HG03135 (cell line): ENCODE data around the gene GLI1.
"Not testable (repeated sequence)": the region's sequence is repeated elsewhere in the genome, so short reads cannot be mapped to it uniquely, and the experiment has no call there.

ENCODE experiments used
- ATAC-seq: cut with Tn5 transposase; IDR thresholded peaks from one replicate; pipeline ENCODE4 v1.9.1; 2021; ENCODE audit warnings: mild to moderate bottlenecking, moderate library complexity; ENCODE audit not compliant: unreplicated experiment

The GLI1 gene

GRCh38 chr12:57475271-57476161 is 15.9 kb downstream of the GLI1 start:
- no peak for ATAC-seq

DNA sequence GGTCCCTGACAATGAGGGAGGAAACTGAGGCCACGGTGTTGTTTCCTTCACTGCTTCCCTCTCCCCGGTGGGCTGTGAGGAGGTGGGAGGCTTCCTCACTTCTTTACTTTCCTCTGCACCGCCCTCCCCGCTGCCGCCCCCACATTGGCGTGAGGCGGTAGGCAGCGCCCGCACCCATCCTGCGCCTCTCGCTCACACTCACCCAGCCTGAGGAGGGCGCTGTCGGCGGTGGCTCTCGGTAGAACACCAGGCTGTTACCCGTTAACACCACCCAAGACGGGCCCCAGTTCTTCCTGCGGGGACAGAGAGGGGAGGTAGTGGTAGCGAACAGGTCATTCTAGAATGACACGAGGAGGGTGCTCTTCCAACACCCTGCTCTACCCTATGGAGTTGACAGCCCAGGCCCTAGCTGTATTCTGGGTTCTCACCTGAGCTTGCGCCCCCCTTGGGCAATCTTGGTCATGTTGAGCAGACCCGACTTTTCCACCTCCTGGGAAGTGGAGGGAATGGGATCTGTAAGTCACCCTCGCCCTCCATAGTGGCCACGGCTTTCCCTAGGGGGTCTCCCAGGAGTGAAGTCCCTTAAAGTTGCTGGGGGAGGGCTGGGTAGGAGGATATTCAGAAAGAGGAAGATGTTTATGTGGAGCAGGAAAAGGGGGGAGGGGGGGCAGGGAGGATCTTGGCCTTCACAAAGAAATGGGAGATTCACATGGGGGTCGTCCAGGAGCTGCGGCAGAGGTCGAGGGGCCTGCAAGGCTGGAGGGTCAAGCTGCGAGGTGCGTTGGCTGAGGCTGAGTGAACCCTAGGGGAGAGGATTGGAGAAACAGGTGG is 16.8 kb downstream of the GLI1 start:
- no peak for ATAC-seq

DNA sequence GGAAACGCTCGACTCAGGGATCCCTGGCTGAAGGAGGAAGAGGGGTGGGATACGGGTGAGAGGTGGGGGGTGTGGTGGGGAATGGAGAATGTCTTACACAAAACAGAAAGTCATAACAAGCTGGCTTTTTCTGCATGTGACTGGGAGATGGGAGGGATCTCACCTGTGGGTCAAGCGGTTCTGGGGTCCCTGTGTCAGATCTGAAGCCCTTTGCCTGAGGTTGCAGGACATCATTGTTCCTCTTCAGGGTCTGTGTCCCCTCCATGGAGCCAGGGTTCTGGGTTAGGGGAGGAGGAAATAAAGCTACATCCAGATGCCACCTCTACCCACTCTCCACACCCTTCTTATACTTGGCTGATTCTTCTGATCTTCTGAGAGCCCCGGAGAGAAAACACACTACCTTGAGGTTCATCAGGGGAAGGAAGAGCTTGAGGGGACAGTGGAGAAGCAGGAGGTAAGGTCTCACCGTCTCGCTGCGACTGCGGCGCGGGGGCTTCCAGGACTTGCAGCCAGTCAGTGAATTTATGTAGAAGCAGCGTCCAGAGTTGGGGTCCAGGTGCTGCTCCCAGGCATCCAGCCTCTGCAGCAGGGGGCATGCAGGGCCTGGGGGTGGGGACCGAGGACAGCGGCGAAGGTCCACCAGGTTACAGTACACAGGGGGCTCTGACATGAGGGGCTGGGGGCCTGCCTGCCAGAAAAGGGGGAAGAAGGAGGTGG is 17.6 kb downstream of the GLI1 start:
- ATAC-seq, result no peak

GRCh38 chr12:57477710-57478681 is 18.4 kb downstream of the GLI1 start:
- ATAC-seq, result peak; percentile 36

- ATAC-seq, result no peak
These were observed 19.4 kb downstream of the GLI1 start for GRCh38 chr12:57479043-57479375.

- peak; percentile 44 for ATAC-seq
These were observed 20.0 kb downstream of the GLI1 start, which contains the start of gene ARHGAP9 for GRCh38 chr12:57479376-57480115. Gene ARHGAP9 (minus strand): TSS chr12:57479866. CDS start chr12:57479406, 460 bp downstream.

DNA sequence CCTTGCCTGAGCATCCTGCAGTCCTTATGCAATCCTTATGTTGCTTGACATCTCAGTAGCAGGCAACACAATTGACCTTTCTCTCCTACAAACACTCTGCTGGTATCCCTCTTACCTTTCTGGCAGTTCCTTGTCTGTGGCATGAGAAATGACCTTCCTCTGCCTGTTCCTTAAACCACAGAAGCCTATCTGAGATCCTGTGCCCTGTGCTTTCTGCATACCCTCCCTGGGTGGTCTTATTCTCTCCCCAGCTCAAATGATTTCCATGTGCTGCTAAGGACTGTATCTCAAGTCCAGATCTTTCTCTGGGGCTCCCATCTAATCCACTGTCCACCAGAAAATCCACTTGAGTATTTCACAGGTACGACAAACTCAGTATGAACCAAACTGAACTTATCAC is 22.1 kb downstream of the GLI1 start:
- no peak for ATAC-seq

DNA sequence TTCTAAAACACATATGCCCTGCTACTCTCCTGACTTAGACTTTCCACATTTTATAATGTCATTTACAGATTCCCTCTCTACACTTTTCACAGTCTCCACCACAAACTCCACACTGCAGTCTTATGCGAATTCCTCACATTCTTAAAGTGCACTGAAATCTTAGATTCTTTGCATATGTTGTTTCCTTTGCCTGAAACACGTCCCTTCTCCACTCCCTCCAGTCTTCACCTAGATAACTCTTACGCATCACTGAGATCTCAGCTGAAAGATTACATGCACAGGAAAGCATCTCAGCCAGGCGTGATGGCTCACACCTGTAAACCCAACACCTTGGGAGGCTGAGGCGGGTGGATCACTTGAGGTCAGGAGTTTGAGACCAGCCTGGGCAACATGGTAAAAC is 23.9 kb downstream of the GLI1 start:
- no peak for ATAC-seq

DNA sequence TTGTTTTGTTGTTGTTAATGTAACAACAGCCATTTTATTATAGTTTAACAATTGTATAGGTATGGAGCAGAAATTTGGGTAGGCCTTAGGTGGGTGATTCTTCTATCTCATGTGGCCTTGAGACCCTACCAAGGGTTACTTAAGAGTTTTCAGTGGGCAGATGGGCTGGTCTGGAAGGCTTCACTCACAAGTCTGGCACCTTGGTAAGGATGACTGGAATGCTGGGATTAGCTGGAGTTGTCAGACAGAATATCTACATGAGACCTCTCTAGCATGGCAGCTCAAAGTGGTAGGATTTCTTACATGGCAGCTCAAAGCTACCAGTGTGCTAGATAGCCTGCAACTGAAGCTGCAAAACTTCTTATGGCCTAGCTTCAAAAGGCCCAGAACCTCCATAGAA is 26.1 kb downstream of the GLI1 start:
- ATAC-seq, result no peak

DNA sequence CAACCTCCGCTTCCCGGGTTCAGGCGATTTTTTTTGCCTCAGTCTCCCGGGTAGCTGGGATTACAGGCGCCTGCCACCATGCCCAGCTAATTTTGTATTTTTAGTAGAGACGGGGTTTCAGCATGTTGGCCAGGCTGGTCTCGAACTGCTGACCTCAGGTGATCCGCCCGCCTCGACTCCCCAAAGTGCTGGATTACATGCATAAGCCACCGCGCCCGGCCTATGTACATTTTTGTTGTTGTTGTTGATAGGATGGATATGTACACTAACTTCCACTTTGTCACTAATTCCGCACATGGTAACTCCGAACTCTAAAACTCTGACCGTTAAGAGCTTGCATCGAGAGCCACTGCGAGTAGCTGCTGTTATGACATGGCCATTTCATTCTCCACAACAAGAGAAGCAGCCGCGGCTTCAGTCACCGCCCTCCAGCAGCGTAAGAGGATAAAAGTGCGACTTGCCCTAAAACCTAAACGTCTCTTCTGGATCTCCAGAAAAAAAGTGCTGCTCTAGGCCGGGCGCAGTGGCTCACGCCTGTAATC is 27.5 kb downstream of the GLI1 start:
- no peak for ATAC-seq

DNA sequence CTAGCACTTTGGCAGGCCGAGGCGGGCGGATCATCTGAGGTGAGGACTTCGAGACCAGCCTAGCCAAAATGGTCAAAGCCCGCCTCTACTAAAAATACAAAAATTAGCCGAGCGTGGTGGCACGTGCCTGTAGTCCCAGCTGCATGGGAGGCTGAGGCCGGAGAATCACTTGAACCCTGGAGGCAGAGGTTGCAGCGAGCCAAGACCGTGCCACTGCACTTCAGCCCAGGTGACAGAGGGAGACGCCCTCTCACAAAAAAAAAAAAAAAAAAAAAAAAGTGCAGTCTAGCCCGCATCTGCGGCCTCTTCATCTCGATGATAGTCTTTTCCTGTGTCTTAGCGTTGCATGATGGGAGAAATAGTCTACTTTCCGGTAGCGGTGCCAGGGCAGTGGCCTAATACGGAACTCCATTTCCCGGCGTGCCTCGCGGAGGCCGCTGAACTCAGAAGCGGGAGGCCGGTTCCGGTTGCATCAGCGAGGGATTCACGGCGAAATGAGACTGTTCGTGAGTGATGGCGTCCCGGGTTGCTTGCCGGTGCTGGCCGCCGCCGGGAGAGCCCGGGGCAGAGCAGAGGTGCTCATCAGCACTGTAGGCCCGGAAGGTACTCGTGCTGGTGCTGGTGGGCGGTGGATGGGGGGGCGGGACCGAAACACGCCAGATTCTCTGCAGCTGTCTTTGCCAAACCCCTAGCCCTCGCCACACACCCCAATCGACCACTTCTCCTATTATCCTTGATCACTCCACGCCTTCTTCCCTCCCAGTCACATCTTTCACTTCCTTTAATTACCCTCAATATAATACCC is 28.2 kb downstream of the GLI1 start, which contains the start of gene MARS1:
MARS1 (plus strand) TSS at position 472 of the 805 bp plus-strand sequence; CDS start at position 495, 23 bp downstream.
- ATAC-seq, result peak; percentile 94

DNA sequence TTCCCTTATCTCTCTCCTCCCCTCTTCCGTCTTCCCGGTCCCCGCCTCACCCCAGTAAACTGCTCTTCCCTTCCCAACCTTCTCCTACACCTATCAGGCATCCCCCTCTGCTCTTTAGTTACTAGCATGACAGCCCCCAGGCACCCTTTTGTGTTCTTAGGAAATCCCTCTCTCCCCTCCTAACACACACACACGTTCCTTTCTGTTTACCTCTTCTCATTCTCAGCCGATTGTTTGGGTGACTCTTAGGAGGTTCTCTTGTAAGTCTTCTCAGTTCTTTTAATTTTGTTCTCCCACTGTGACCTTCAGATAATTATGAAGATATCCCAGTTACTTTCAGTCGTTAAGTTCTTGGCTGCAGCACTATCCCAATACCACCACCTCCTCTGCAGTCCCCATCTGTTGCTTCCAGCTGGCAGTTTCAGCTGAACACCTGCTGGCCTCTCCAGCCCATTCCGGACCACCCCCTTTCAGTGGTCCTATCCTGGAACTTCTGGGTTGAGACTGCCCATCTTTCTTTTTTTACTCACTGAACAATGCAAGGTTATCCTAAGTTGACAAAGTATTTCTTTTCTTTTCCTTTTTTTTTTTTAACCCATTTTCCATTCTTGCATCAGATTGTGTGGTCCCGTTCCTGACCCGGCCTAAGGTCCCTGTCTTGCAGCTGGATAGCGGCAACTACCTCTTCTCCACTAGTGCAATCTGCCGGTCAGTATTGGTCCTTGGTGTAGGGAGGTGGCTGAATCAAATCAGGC is 29.0 kb downstream of the GLI1 start:
- no peak for ATAC-seq

GRCh38 chr12:57489157-57489641 is 29.6 kb downstream of the GLI1 start:
- ATAC-seq, result no peak

DNA sequence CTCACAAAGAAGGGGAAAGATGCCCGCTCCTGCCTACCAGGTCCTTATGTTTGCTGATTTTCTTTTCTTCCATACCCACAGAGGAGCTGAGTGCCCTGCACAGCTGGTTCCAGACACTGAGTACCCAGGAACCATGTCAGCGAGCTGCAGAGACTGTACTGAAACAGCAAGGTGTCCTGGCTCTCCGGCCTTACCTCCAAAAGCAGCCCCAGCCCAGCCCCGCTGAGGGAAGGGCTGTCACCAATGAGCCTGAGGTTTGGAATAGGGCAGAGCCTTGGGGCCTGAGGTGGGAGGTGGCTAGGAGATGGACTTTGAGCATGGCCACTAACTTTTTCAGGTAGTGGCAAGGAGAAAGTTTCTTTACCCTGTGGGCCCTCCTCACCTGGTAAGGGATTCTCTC is 30.5 kb downstream of the GLI1 start:
- ATAC-seq, result no peak

- ATAC-seq, result no peak
These were observed 32.1 kb downstream of the GLI1 start for GRCh38 chr12:57491393-57492280.

- not testable (repeated sequence) for ATAC-seq
These were observed 35.6 kb downstream of the GLI1 start for GRCh38 chr12:57495051-57495701.
